ENCODE data around the gene BSND.

DNA sequence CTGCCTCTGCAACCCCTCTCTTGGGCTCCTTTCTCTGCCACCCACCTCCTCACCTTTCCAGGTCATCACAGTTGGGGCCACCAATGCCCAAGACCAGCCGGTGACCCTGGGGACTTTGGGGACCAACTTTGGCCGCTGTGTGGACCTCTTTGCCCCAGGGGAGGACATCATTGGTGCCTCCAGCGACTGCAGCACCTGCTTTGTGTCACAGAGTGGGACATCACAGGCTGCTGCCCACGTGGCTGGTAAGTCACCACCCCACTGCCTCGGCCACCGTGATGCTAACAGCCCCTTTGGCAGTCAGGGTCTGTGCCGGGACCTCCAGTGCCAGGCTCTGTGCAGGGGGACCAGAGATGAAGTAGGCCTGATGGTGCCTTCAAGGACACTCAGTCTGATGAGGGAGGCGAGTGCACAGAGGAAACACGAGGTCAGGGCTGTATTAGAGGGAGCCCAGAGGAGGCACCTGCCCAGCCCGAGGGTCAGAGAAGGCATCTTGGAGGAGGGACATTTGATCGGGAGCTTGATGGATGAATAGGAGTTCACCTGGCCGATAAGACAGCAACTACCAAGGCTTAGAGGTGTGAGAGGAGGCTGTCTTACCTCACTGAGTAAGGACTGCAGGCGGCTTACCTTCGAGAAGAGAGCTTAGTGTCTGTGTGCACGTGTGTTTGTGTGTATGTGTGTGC lies 58.7 kb downstream of the BSND start:
- TF ChIP-seq CTCF (IDR thresholded peaks at IDR 0.05): no peak
- TF ChIP-seq POLR2A (IDR thresholded peaks at IDR 0.05): no peak
- no peak for TF ChIP-seq EP300 (IDR thresholded peaks at IDR 0.05)

Data from upper lobe of left lung (tissue), 4 donors.